NCI-H1048 (cell line): ENCODE data around the gene LPP.

Experiments
- DNase-seq: peaks from one replicate; lab custom pipeline; 2025; lab: John Stamatoyannopoulos, UW

The LPP gene

GRCh38 chr3:188522115-188522514, 368.2 kb downstream of the LPP start:
- no peak for DNase-seq

GRCh38 chr3:188523291-188523690, 369.3 kb downstream of the LPP start:
- DNase-seq, result no peak

GRCh38 chr3:188524052-188524451, 370.1 kb downstream of the LPP start:
- DNase-seq, result no peak

- DNase-seq, result no peak
These were observed 372.1 kb downstream of the LPP start for GRCh38 chr3:188526057-188526456.

GRCh38 chr3:188527389-188527788, 373.4 kb downstream of the LPP start:
- no peak for DNase-seq

- no peak for DNase-seq
These were observed 374.4 kb downstream of the LPP start for GRCh38 chr3:188528396-188528795.

GRCh38 chr3:188529228-188529627, 375.3 kb downstream of the LPP start:
- DNase-seq, result no peak

- DNase-seq, result no peak
These were observed 376.3 kb downstream of the LPP start for GRCh38 chr3:188530226-188530625.

GRCh38 chr3:188531210-188531609, 377.3 kb downstream of the LPP start:
- DNase-seq, result no peak

GRCh38 chr3:188533172-188533571, 379.2 kb downstream of the LPP start:
- DNase-seq, result no peak

- no peak for DNase-seq
These were observed 379.8 kb downstream of the LPP start for GRCh38 chr3:188533612-188534357.

- DNase-seq, result no peak
These were observed 380.7 kb downstream of the LPP start for GRCh38 chr3:188534633-188535032.

GRCh38 chr3:188537606-188538005, 383.6 kb downstream of the LPP start:
- DNase-seq, result no peak

- DNase-seq, result no peak
These were observed 385.1 kb downstream of the LPP start for GRCh38 chr3:188539037-188539436.

GRCh38 chr3:188539631-188540194, 385.8 kb downstream of the LPP start:
- no peak for DNase-seq

- no peak for DNase-seq
These were observed 388.2 kb downstream of the LPP start for GRCh38 chr3:188542196-188542595.

- DNase-seq, result no peak
These were observed 390.1 kb downstream of the LPP start for GRCh38 chr3:188544012-188544411.

- no peak for DNase-seq
These were observed 393.1 kb downstream of the LPP start for GRCh38 chr3:188546835-188547670.

- no peak for DNase-seq
These were observed 399.6 kb downstream of the LPP start for GRCh38 chr3:188553569-188553968.

GRCh38 chr3:188554404-188554803, 400.4 kb downstream of the LPP start:
- DNase-seq, result no peak

GRCh38 chr3:188557235-188557634, 403.3 kb downstream of the LPP start:
- no peak for DNase-seq

- no peak for DNase-seq
These were observed 404.6 kb downstream of the LPP start for GRCh38 chr3:188558343-188559071.
